Measurements from ENCODE around the gene ZNF207.

DNA sequence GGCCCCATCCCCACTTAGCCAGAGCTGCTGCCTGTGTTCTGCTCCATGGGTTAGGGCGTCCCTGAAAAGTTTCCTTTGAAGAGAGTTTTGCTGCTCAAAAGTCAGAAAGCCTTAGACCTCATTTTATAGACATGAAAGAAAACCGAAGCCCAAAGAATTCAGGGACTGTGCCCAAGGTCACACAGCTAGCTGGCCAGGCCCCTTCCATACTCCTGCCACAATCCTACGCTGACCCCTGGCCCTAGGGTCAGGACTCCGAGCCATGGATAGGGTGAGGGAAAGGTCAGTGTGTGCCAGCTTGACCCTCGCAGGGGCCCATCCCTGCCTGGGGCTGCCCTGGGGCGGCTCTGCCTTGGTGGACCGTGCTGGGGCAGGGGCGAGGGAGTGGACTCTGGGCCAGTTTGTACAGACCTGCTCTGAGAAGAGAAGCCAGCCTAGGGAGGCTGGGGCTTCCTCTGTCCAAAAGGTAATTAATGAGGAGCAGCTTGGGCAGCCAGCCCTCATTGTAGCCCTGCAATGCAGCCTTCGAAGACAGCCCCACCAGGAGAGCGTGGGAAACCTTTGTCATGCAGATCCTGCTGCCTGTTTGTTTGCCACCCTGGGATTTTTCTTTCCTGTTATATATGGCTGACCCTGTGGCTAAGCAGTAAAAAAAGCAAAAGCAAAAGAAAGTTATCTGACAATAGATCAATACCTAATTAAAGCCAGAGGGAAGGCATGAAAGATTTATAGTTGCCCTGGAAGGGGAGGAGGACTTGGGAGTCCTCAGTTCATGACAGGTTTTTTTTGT is 46.9 kb upstream of the ZNF207 start:
- TF ChIP-seq POLR2AphosphoS5 (IDR thresholded peaks at IDR 0.05; ENCODE audit: low read depth, low read length) = no peak
- TF ChIP-seq, protein P1, sequence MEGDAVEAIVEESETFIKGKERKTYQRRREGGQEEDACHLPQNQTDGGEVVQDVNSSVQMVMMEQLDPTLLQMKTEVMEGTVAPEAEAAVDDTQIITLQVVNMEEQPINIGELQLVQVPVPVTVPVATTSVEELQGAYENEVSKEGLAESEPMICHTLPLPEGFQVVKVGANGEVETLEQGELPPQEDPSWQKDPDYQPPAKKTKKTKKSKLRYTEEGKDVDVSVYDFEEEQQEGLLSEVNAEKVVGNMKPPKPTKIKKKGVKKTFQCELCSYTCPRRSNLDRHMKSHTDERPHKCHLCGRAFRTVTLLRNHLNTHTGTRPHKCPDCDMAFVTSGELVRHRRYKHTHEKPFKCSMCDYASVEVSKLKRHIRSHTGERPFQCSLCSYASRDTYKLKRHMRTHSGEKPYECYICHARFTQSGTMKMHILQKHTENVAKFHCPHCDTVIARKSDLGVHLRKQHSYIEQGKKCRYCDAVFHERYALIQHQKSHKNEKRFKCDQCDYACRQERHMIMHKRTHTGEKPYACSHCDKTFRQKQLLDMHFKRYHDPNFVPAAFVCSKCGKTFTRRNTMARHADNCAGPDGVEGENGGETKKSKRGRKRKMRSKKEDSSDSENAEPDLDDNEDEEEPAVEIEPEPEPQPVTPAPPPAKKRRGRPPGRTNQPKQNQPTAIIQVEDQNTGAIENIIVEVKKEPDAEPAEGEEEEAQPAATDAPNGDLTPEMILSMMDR (IDR thresholded peaks at IDR 0.05) = no peak

All from Panc1 (cell line).